ENCODE results near the gene ACSL1. TPM values are rescaled to one million over a fixed set of nuclear protein-coding genes. Genes with fewer than 3 reads are reported as not detected.

The ACSL1 gene
- polyA plus RNA-seq, 1 donor (not counting 4 experiments of a cell fraction or from before 2014, with no cell fraction given) = 60.6 TPM

DNA sequence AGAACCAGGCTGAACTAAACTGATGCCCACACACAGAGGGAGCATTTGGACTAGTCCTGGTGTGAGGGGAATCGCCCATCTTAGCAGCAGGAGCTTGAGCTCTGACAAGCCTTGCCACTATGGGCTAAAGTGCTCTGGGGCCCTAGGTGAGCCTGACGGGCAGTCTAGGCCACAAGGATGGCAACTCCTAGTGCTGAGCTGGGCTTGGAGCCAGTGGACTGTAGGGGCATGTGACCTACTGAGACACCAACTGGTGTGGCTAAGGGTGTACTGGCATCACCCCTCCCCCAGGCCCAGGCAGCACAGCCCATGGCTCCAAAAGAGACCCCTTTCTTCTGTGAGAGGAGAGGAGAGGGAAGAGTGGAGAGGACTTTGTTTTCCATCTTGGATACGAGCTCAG, 106.4 kb downstream of the ACSL1 start:
- peaks cover 3 to 4% of the 10 kb centered on the region in 2 experiments for H3K36me3 ChIP-seq (ENCODE audit: control insufficient read depth in 2 of 2, extremely low read depth in 1 of 2, insufficient read depth in 2 of 2, low read length in 2 of 2)
- no peak for FAIRE-seq

DNA sequence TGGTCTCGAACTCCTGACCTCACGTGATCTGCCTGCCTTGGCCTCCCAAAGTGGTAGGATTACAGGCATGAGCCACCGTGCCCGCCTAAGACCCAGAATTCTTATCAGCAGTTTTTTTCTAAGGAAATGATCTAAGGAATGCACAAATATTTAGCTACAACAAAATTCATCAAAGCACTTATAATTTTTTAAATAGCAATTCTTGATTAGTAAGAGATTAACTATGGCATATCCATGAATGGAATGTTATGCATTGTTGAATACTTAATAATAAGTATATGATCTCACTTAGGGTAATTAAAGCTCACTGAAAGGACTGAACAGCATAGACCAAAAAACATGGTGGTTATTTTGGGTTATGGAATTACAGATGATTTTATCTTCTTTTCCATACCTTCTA, 110.2 kb downstream of the ACSL1 start:
- FAIRE-seq = no peak
- no peaks in the 10 kb centered on the region for H4K20me1 ChIP-seq (ENCODE audit: control insufficient read depth, extremely low read depth, insufficient read depth, low read length)
- H3K9ac ChIP-seq (ENCODE audit: control insufficient read depth, extremely low read depth, insufficient read depth, low read length) = no peak overlapping the region
- no peak overlapping the region for H3K27ac ChIP-seq (ENCODE audit: control insufficient read depth, insufficient read depth, low read length)
- H3K9me3 ChIP-seq (ENCODE audit: control insufficient read depth, low read depth, low read length) = no peaks in the 10 kb centered on the region
- no peak for DNase-seq (ENCODE audit: low read depth, low spot score)
- H3K9me1 ChIP-seq (ENCODE audit: control insufficient read depth, extremely low read depth, insufficient read depth, low read length) = no peaks in the 10 kb centered on the region
- dilution Hi-C loops (cut with MboI; ENCODE audit: extremely low pct_ligation_motif_present, low sequenced_read_pairs) = no loop called here
- peaks cover 2 to 4% of the 10 kb centered on the region in 2 experiments for H3K36me3 ChIP-seq (ENCODE audit: control insufficient read depth in 2 of 2, extremely low read depth in 1 of 2, insufficient read depth in 2 of 2, low read length in 2 of 2)
- no peak overlapping the region for H3K4me3 ChIP-seq (ENCODE audit: control insufficient read depth in 2 of 3, extremely low read depth in 1 of 3, insufficient read depth in 2 of 3, low read depth in 1 of 3, low read length in 3 of 3)
- no peak overlapping the region for H2AFZ ChIP-seq (ENCODE audit: control insufficient read depth, low read length)
- H3K79me2 ChIP-seq (ENCODE audit: control insufficient read depth, insufficient read depth, low read length) = peaks cover 7% of the 10 kb centered on the region
- no peak overlapping the region for H3K4me2 ChIP-seq (ENCODE audit: control insufficient read depth, extremely low read depth, insufficient read depth, low read depth, low read length)
- TF ChIP-seq, protein P1, sequence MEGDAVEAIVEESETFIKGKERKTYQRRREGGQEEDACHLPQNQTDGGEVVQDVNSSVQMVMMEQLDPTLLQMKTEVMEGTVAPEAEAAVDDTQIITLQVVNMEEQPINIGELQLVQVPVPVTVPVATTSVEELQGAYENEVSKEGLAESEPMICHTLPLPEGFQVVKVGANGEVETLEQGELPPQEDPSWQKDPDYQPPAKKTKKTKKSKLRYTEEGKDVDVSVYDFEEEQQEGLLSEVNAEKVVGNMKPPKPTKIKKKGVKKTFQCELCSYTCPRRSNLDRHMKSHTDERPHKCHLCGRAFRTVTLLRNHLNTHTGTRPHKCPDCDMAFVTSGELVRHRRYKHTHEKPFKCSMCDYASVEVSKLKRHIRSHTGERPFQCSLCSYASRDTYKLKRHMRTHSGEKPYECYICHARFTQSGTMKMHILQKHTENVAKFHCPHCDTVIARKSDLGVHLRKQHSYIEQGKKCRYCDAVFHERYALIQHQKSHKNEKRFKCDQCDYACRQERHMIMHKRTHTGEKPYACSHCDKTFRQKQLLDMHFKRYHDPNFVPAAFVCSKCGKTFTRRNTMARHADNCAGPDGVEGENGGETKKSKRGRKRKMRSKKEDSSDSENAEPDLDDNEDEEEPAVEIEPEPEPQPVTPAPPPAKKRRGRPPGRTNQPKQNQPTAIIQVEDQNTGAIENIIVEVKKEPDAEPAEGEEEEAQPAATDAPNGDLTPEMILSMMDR (optimal IDR thresholded peaks at IDR 0.05 in 1 of 3, IDR thresholded peaks at IDR 0.05 in 1 of 3, conservative IDR thresholded peaks at IDR 0.05 in 1 of 3; ENCODE audit: extremely low read depth in 1 of 3, insufficient read depth in 2 of 3, low read length in 3 of 3) = no peak
- TF ChIP-seq EZH2 (IDR thresholded peaks at IDR 0.05; ENCODE audit: low read length) = no peak
- no peaks in the 10 kb centered on the region for H3K27me3 ChIP-seq (ENCODE audit: control insufficient read depth, extremely low read depth, insufficient read depth, low read length)
- H3K4me1 ChIP-seq (ENCODE audit: control insufficient read depth, extremely low read depth, insufficient read depth, low read length) = no peaks in the 10 kb centered on the region

More for the DNA sequence above, 106.4 kb downstream of the ACSL1 start:
- Histone ChIP-seq H3K27me3 (ENCODE audit: control insufficient read depth, extremely low read depth, insufficient read depth, low read length) (no peaks in the 10 kb centered on the region), H3K4me3 (ENCODE audit: control insufficient read depth in 2 of 3, extremely low read depth in 1 of 3, insufficient read depth in 2 of 3, low read depth in 1 of 3, low read length in 3 of 3) (no peak overlapping the region), H3K27ac (ENCODE audit: control insufficient read depth, insufficient read depth, low read length) (no peak overlapping the region), H4K20me1 (ENCODE audit: control insufficient read depth, extremely low read depth, insufficient read depth, low read length) (no peaks in the 10 kb centered on the region), H3K4me1 (ENCODE audit: control insufficient read depth, extremely low read depth, insufficient read depth, low read length) (no peaks in the 10 kb centered on the region), H2AFZ (ENCODE audit: control insufficient read depth, low read length) (no peak overlapping the region), H3K79me2 (ENCODE audit: control insufficient read depth, insufficient read depth, low read length) (peaks cover 7% of the 10 kb centered on the region), H3K9me3 (ENCODE audit: control insufficient read depth, low read depth, low read length) (no peaks in the 10 kb centered on the region), H3K9ac (ENCODE audit: control insufficient read depth, extremely low read depth, insufficient read depth, low read length) (no peak overlapping the region), H3K4me2 (ENCODE audit: control insufficient read depth, extremely low read depth, insufficient read depth, low read depth, low read length) (no peak overlapping the region), H3K9me1 (ENCODE audit: control insufficient read depth, extremely low read depth, insufficient read depth, low read length) (no peaks in the 10 kb centered on the region)
- no peak for DNase-seq (ENCODE audit: low read depth, low spot score)
- TF ChIP-seq, protein P1 (optimal IDR thresholded peaks at IDR 0.05 in 1 of 3, IDR thresholded peaks at IDR 0.05 in 1 of 3, conservative IDR thresholded peaks at IDR 0.05 in 1 of 3; ENCODE audit: extremely low read depth in 1 of 3, insufficient read depth in 2 of 3, low read length in 3 of 3) = no peak
- no peak for TF ChIP-seq EZH2 (IDR thresholded peaks at IDR 0.05; ENCODE audit: low read length)
- dilution Hi-C loops (cut with MboI; ENCODE audit: extremely low pct_ligation_motif_present, low sequenced_read_pairs) = no loop called here

Measured in keratinocyte (primary cell).